Hematopoietic multipotent progenitor cell treated with erythropoietin and hydrocortisone succinate and interleukin-3 and kit ligand, for 17 days (in vitro differentiated cells): ENCODE measurements around the gene ETFA.
A peak's percentile ranks its signal among the peaks of the same experiment; 100 is the strongest.

Source experiments
- DNase-seq: peaks from one replicate; pipeline ENCODE4 v3.0.0-alpha.2; 2015; ENCODE audit warnings: low spot score

Gene ETFA

DNA sequence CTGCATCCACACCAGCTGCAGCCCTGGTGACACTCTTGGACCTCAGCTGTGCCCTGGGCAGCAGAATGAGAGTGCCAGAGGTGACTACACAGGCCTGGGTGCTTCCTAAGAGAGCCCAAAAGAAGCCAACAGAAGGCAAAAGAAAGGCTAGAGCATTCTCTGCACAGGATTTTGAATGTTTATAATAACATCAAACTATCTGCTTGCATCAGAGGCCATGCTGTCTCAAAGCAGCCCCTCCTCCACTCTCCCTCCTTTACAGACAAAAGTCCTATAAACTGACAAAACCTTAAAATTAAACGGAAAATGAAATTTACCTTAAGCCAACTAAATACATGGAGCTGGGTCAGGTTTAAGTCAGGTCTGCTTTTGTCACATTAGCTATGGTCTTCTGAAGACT is 95.6 kb downstream of the ETFA start:
- no peak for DNase-seq

DNA sequence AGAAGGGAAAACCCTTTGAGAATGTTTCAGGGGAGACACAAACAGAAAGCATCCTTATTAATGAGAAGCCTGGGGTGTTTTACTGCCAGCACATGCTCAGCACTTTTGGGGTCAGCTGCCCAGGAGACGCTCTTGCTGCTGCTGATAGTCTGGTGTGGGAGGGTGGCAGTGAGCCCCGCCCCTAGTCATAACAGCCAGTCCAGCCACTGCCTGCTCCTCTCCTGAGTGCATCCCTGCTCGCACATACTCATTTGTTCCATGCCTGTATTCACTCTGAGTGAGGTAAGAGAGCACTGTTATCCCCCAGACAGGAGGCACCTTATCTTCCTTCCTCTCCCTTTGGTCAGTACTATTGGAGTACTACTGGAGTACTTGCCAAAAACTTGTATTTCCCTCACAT is 101.3 kb downstream of the ETFA start:
- DNase-seq, result no peak

DNA sequence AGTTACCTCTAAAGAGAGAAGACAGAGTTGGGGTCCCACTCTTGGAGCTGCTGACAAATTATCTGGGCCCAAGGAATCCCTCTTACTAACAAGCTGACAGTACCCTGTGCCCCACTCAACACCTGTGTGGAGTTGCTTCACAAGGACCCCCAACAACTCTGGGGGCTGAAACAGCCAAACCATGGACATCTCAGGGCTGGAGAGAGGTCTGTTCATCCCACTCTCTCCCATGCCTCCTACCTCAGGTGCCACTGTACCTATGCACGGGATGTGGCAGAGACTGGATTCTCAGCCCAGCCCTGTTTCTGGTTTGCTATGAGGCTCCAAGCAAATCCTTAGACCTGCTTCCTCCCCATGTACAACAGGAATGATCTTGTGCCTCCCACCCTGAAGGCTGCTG is 101.7 kb downstream of the ETFA start:
- no peak for DNase-seq

GRCh38 chr15:76208786-76209424 is 102.4 kb downstream of the ETFA start:
- DNase-seq, result no peak

DNA sequence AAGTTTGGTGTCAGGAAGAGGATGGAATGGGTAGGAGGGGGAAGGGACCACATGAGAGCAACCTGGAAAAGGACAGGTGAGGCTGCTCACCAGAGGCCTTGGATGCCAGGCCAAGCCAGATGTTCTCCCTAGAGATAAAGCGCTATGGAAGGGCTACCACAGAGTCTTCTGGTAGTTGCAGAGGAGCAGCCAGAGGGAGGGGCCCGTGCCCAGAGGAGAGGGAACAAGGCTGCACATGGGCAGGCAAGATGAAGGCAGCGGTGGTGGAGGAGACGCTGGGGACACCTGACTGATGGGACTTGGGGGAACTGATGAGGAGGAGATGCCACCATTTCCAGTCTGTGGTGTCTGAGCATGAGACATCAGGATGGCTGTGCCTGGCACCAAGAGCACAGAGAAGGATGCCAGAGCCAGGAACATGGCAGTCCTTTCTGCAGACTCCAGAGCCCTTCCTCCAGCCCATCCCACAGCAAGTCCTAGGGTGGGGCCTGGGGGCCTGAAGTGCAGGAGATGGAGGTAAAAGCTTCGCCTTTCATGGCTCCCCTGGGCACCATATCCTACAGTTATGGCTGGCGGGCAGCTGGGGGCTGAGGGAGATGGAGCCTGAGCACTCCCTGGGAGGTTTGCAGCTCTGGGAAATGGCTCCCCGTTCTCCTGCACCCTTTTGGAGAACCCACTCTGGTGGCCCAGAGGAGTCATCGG is 103.0 kb downstream of the ETFA start:
- DNase-seq, result no peak

DNA sequence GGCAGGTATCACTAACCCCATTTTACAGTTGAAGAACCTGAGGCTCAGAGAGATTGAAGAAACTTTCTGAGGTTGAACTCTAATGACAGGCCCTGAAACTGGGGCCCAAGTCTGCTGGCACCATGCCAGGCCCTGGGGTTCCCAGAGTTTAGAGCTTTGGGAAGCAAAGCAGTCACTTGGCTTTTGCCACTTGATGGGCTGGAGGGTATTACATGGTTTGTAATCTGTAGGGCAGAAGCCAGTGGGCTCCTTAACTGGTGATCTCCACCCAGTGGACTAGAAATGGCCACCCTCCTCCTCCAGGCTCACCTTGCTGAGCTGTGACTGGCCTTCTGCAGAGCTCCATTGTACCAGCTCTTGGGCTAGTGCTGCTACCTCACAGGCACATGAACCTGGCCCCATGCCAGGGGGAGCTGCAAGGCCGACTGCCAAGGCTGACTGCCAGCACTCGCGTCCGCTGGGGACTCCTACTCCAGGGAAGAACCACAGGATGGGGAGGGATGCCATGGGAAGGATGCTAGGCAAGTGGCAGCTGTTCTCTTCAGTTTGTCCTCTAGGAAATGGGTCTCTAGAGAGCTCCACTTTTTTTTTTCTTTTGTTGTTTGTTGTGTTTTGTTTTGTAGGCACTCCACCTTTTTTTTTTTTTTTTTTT is 104.8 kb downstream of the ETFA start:
- DNase-seq, result peak; percentile 22

DNA sequence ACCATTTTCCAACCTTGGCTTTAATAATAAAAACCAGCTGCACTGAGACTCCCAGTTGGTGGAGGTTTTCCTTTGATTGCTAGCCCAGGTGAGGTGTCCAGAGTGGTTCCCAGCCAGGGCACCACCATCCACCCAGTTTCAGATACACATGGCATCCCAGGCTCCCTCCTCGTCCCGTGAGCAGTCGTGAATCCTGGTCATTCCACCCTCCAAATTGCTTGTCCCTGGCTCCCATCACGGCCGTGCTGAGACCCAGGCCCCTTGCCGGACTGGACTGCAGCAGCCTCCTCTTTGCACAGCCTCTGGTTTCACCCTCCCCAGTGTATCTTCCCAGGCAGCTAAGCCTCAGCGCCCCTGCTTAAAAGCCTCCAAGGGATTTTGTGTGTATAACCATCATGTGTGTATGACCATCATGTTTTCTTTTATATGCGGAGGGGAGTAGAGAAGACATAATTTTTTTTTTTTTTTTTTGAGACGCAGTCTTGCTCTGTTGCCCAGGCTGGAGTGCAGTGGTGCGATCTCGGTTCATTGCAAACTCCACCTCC is 106.3 kb downstream of the ETFA start:
- no peak for DNase-seq

DNA sequence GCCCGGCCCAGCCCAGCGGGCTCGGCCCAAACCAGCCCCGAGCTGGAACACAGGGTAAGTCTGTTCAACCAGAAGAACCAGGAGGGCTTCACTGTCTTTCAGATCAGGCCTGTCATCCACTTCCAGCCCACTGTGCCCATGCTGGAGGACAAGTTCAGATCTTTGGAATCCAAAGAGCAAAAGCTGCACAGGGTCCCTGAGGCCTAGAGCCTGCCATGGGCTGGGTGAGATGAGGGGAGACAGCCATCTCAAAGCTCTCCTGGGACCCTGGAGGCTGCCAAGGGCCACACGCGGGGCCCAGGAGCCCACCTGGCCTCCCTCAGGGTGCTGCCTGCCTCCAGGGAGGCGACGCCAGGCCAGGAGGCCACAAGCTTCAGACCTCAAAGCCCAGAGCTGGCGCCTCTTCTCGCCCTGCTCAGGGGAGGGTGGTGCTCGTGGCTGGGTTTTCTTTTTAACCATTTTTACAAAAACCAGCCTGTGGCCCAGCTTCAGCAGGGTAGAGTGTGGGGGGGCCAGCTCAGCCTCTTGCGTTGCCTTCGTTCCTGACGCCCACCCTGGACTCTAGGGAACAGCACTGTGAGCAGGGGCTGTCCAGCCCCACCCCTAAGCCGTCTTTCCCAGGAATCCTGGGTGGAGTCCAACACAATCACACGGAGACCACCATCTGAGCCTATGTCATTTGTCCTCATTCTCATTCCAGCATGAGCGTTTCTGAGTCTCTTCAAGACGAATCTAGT is 107.0 kb downstream of the ETFA start:
- no peak for DNase-seq

DNA sequence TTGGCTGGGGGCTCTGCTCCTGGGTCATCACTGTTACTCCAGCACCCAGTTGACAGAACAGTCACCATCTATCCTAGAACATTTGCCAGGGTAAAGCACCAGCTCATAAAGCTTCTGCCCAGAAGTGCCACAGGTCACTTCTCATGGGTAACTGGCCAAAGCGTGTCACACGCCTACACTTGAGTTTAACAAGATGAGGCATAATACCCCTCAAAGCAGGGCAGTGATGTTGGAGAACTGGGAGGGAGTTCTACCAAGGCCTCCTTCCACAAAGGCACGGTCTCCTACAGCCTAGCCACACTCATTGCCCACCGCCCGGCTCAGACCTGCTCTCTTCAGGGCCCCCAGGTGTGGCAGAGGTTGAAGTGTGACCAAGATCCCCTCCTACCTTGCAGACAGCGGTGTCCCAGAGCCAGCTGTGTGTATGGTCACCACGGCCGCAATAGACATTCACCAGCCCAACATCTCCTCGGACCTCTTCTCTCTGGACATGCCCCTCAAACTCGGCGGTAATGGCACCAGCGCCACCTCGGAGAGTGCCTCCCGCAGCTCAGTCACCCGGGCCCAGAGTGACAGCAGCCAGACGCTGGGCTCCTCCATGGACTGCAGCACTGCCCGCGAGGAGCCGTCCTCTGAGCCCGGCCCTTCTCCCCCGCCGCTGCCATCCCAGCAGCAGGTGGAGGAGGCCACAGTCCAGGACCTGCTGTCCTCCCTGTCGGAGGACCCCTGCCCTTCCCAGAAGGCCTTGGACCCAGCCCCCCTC is 107.7 kb downstream of the ETFA start:
- DNase-seq, result no peak

DNA sequence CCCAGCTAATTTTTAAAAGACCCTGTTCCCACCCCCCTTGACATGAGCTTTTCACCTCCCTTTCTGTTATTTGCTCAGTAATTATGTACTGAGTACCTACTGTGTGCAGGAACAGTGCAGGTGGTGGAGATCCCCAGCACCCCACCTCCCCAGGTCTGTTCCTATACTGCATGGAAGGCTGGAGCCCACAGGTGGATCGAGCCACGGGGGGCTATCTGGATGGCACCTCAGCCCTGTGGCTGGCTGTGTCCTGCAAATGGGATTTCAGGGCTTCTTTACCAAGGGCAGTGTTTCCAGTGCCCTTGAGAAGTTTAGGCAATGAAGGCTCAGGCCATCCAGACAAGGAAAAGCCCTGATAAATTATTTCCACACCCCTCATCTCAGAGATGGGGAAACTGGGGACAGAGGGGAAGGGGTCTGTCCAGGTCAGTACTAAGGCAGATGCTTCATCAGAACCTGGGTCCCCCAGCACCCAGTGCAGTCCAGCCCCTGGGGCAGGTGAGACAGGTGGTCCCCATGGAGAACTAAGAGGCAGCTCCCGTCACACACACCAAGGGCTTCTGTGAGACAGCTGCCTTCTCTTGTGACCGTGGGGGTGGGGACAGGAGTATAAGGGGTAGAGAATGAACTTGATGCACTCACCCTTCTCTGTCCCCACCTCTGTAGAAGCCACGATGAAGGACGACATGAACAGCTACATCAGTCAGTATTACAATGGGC is 109.6 kb downstream of the ETFA start:
- DNase-seq, result no peak

DNA sequence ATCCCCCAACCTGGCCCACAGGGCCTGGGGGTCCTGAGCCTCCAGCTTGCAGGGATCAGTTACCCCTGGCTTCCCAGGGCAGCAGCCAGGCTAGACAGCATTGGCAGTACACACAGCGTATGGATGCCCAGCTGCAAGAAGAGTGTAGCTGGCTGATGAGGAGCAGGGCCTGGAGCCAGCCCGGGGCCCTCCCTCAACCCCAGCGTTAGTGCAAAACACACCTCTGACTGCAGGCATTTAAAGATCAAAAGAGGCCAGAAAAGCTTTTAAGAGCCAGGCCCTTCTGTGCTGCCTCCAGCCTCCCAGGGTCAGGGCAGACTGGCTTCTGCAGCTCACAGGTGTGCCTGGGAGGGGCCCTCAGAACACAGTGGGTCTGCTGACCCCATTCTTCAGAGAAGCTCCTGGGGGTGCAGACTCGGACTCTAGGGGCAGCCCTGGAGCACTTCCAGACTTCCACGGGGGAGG is 110.6 kb downstream of the ETFA start:
- no peak for DNase-seq

- DNase-seq, result no peak
Measured at GRCh38 chr15:76200083-76200465, 111.2 kb downstream of the ETFA start.

DNA sequence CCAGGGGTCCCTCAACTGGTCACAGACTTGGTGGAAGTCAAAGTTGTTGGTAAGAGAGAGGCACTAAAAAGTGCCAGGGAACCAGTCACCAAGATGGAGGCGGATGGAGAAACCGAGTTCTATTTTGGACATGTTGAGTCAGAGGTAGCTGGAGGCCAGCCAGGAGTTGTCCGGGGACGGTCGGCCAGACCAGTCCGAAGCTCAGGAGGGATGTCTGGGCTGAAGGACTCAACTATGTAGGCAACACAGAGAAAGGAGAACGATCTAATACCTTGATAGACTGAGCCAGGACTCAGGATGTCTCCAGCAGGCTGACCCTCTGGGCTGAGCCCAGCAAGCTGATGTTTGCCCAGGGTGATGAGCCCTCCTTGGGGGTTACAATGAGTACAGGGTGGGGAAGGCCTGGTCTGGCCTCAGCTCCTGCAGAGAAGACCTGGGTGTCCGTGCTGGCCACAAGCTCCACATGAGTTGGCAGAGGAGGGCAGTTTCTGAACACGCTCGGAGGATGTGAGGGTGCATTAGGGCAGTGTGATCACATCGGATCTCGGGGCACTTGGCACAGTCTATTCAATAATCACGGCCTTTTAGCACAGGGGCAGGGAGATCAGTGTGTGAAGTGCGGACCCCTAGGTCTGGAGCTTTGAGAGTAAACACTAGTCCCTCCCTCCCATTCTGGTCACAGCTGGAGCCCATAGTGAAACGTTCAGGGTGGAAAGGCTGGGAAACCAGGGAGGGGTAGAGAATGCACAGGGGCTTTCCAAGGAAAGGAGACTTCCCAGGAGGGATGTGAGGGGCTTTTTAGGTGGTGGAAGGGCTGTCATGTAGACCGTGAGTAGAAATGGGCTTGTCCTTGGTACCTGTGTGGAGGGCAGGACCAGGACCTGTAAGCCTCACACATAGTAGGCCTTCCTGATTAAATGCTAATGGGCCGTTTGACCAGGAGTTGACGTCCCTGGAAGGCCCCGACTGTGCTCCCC is 111.9 kb downstream of the ETFA start:
- no peak for DNase-seq

DNA sequence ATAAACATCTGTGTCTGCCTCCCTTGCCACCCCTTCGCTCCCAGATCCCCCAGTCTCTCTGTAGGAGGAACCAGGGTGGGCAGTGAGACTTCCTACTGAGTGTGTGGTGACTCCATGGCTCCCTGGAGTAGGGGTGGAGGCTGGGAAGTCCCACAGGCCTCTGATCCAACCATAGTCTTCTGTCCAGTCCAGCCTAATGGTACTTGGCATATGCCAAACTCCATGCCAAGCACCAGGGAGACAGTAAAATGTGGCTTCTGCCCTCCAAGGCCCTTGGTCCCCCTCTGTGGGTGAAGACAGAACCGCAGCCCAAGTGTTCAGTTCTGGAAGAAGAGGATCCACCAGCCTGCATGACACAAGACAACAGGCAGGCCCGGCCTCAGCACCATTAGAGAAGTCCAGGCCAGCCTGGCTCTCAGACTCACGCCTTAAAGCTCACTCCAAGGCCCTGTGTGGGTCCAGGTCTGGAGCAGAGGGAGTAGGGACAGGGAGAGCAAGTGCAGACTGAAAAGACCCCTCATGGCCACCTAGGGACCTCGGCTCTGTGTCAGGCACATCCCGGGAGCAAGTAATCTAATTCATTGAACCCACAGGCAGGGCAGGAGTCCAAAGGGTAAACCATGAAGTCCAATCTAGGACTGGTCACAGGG is 112.7 kb downstream of the ETFA start:
- no peak for DNase-seq

- no peak for DNase-seq
Measured at GRCh38 chr15:76197703-76198455, 113.4 kb downstream of the ETFA start.

DNA sequence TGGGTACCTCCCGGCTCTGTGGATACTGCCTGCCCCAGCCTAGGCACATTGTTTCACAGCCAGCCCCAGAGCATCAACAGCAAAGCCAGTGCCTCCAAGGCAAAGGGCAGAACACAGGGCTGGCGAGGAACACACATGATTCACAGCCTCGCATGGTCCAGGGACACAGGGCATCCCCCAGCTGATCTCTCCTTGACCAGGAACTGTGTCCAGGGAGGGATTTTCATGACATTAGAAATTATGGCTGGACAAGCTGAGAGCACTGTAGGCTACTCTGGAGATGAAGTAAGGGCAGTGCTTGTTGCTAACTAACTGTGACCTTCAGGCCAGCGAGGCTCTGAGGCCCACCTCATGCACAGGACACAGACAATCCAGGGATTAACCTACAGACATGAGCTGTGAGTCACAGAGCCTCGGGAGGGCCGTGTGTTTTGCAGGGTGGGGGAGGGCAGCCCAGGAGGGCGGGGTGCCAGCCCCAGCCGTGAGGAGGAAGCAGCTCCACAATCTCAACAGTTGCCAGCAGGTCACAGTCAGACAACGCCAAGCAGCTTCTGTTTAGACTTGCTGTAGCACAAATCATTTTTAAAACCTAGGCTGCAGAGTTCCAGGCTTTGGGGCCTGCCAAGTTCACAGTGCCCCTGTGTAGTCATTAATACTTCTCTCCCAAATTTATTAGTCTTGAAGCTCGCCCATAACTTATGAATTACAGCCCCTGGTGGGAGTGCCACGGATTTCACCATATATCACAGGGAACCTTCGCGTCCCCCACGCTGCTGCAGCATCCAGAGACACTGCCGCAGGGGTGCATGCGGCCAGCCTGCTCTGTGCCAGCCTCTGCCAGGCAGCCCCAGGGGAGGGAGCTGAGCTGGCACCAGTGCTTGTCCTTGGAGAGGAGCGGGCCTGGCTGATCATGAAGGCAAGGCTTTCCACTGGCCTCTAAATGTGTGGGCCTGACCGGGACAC is 114.7 kb downstream of the ETFA start:
- no peak for DNase-seq
